ENCODE results near the gene TUFT1.

DNA sequence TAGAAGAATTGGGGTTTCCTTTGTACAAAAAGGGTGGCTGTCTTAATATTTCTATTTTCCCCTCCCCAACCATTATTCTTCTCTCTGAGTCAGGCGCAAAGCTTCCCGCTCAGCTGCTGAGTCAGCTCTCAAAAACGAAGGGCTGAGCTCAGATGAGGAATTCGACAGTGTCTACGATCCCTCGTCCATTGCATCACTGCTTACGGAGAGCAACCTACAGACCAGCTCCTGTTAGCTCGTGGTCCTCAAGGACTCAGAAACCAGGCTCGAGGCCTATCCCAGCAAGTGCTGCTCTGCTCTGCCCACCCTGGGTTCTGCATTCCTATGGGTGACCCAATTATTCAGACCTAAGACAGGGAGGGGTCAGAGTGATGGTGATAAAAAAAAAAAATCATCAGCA lies 3.0 kb upstream of the TUFT1 start:
- 0 out of 2 replicates have a peak, but pooled peaks have one; percentile 26 for TF ChIP-seq TCF12 (IDR thresholded peaks at IDR 0.05; ENCODE audit: low read depth)
- TF ChIP-seq YY1 (IDR thresholded peaks at IDR 0.05; ENCODE audit: low read depth): no peak
- TF ChIP-seq NFIC (IDR thresholded peaks at IDR 0.05): no peak

Data from Ishikawa (cell line).